ENCODE results near the gene CADM1.

- TF ChIP-seq, protein P1, sequence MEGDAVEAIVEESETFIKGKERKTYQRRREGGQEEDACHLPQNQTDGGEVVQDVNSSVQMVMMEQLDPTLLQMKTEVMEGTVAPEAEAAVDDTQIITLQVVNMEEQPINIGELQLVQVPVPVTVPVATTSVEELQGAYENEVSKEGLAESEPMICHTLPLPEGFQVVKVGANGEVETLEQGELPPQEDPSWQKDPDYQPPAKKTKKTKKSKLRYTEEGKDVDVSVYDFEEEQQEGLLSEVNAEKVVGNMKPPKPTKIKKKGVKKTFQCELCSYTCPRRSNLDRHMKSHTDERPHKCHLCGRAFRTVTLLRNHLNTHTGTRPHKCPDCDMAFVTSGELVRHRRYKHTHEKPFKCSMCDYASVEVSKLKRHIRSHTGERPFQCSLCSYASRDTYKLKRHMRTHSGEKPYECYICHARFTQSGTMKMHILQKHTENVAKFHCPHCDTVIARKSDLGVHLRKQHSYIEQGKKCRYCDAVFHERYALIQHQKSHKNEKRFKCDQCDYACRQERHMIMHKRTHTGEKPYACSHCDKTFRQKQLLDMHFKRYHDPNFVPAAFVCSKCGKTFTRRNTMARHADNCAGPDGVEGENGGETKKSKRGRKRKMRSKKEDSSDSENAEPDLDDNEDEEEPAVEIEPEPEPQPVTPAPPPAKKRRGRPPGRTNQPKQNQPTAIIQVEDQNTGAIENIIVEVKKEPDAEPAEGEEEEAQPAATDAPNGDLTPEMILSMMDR (IDR thresholded peaks at IDR 0.05), result no peak
- no peak for TF ChIP-seq POLR2AphosphoS5 (IDR thresholded peaks at IDR 0.05)
These were observed 113.8 kb downstream of the CADM1 start for GRCh38 chr11:115390441-115390840.

Measured in esophagus muscularis mucosa (tissue), 3 donors.